ENCODE data around the gene S100A13. TPM values are rescaled to one million over a fixed set of nuclear protein-coding genes. Genes with fewer than 3 reads are reported as not detected.

The S100A13 gene
- polyA plus RNA-seq, 1 experiment = 310 TPM

- Histone ChIP-seq H3K27me3 (ENCODE audit: control insufficient read depth, insufficient read depth, low read length) (no peaks in the 10 kb centered on the region), H3K9me3 (ENCODE audit: control insufficient read depth, insufficient read depth, low read length) (no peaks in the 10 kb centered on the region; the same call in 1 of the 2 replicates), H3K27ac (ENCODE audit: low read depth, low read length) (peak within 1 kb of the TSS; percentile 100), H3K4me3 (ENCODE audit: low read depth, low read length) (peak within 1 kb of the TSS; percentile 95)
- POLR2A ChIA-PET = interaction anchor here (0.6 to 2.0 kb wide), 33 partner anchors 9 to 1701 kb away, joined by 3 to 18 read pairs (median 5); partner anchors contain the start of genes CREB3L4, ILF2, INTS3 and JTB
- peak; percentile 97 for DNase-seq (ENCODE audit: low read depth, low spot score)
- TF ChIP-seq, protein P1, sequence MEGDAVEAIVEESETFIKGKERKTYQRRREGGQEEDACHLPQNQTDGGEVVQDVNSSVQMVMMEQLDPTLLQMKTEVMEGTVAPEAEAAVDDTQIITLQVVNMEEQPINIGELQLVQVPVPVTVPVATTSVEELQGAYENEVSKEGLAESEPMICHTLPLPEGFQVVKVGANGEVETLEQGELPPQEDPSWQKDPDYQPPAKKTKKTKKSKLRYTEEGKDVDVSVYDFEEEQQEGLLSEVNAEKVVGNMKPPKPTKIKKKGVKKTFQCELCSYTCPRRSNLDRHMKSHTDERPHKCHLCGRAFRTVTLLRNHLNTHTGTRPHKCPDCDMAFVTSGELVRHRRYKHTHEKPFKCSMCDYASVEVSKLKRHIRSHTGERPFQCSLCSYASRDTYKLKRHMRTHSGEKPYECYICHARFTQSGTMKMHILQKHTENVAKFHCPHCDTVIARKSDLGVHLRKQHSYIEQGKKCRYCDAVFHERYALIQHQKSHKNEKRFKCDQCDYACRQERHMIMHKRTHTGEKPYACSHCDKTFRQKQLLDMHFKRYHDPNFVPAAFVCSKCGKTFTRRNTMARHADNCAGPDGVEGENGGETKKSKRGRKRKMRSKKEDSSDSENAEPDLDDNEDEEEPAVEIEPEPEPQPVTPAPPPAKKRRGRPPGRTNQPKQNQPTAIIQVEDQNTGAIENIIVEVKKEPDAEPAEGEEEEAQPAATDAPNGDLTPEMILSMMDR (IDR thresholded peaks at IDR 0.05; ENCODE audit: low read depth, low read length) = no peak
- CTCF ChIA-PET = interaction anchor here (0.6 to 2.9 kb wide), 7 partner anchors 44 to 357 kb away, joined by 3 to 16 read pairs (median 5); partner anchors contain the start of gene S100A6
Measured at GRCh38 chr1:153633754-153634665, 6.7 kb upstream of the S100A13 start, which contains the start of gene CHTOP. Gene CHTOP, plus strand, starts transcription at chr1:153634066. Its CDS starts 2,523 bp downstream, at chr1:153636589.

DNA sequence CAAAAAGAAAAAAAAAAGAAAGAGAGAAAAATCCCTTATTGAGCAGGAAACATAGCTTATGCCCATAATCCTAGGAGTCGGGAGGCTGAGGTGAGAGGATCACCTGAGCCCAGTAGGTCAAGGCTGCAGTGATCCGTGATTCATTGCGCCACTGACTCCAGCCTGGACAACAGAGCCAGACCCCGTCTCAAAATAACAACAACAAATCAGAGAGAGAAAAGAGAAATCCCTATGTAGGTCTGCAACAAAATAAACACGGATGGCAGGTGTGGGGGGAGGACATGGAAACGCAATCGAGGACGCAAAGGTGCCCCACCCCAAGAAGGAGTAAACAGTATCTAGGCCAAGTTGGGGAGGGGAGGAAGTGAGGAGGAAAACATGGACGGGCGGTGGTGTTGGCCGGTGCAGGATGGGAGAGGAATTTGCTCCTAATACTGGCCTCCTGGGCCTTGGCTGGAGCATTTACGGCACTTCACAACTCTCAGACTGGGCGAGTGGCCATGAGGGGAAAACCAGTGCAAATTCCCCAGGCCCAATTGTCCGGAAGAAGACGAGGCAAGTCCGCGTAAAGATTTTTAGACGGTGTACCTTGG is 6.0 kb upstream of the S100A13 start:
- H3K27me3 ChIP-seq (ENCODE audit: control insufficient read depth, insufficient read depth, low read length) = no peaks in the 10 kb centered on the region
- DNase-seq (ENCODE audit: low read depth, low spot score) = no peak
- CTCF ChIA-PET = interaction anchor here (0.6 to 2.9 kb wide), 7 partner anchors 19 to 358 kb away, joined by 3 to 16 read pairs (median 5); partner anchors contain the start of gene S100A6
- H3K27ac ChIP-seq (ENCODE audit: low read depth, low read length) = no peak overlapping the region
- TF ChIP-seq, protein P1 (IDR thresholded peaks at IDR 0.05; ENCODE audit: low read depth, low read length) = no peak
- H3K4me3 ChIP-seq (ENCODE audit: low read depth, low read length) = peak overlapping the region; percentile 45
- POLR2A ChIA-PET = interaction anchor here (0.6 to 2.0 kb wide), 23 partner anchors 10 to 357 kb away, joined by 3 to 18 read pairs (median 5); partner anchors contain the start of genes CREB3L4, ILF2, INTS3 and JTB
- H3K9me3 ChIP-seq (ENCODE audit: control insufficient read depth, insufficient read depth, low read length) = no peaks in the 10 kb centered on the region; the same call in 1 of the 2 replicates

DNA sequence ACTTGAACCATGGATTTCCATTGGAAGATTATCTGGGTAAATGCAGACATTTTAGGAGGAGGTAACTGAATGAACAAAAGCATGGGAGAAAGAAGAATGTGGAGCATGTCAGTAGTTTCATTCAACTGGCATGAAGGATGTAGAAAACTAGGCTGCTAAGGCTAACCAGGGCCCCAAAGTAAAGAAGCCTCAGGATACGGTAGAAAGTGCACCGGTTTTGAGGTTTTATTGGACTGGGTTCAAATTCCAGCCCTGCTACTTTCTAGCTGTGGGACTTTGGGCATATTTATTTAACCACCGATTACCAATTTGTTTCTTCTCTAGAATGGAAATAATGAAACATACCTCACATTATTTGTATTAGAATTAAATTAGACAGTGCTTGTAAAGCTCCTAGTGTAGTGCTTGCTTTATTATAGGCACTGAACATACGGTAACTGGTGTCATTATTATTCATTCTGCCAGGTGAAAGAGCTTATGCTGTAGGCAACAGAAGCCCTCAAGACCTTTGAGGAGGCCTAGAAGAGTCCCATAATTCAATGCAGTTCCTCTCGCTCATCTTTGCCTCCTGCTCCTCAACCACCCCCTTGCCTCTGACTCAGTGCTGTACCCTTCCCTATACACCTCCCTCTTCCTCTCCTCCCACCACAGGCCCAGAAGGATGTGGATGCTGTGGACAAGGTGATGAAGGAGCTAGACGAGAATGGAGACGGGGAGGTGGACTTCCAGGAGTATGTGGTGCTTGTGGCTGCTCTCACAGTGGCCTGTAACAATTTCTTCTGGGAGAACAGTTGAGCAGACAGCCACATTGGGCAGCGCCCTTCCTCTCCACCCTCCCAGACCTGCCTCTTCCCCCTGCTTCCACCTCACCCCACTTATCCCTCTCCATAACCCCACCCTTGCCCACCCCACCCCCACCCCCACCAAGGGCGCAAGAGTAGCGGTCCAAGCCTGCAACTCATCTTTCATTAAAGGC is 4.0 kb upstream of the S100A13 start:
- Histone ChIP-seq H3K27me3 (ENCODE audit: control insufficient read depth, insufficient read depth, low read length) (no peaks in the 10 kb centered on the region), H3K9me3 (ENCODE audit: control insufficient read depth, insufficient read depth, low read length) (no peaks in the 10 kb centered on the region; the same call in 1 of the 2 replicates), H3K4me3 (ENCODE audit: low read depth, low read length) (no peak overlapping the region), H3K27ac (ENCODE audit: low read depth, low read length) (no peak overlapping the region)
- ChIA-PET POLR2A (no interaction called here), CTCF (interaction anchor here (0.7 to 1.0 kb wide), 3 partner anchors 63 to 704 kb away, joined by 3 to 4 read pairs (median 3); no protein-coding TSS in a partner anchor)
- no peak for DNase-seq (ENCODE audit: low read depth, low spot score)
- TF ChIP-seq, protein P1 (IDR thresholded peaks at IDR 0.05; ENCODE audit: low read depth, low read length) = no peak

- no peak overlapping the region for H3K27ac ChIP-seq (ENCODE audit: low read depth, low read length)
- no peaks in the 10 kb centered on the region; the same call in 1 of the 2 replicates for H3K9me3 ChIP-seq (ENCODE audit: control insufficient read depth, insufficient read depth, low read length)
- TF ChIP-seq, protein P1 (IDR thresholded peaks at IDR 0.05; ENCODE audit: low read depth, low read length) = no peak
- H3K4me3 ChIP-seq (ENCODE audit: low read depth, low read length) = no peak overlapping the region
- H3K27me3 ChIP-seq (ENCODE audit: control insufficient read depth, insufficient read depth, low read length) = no peaks in the 10 kb centered on the region
- ChIA-PET CTCF (interaction anchor here (1.0 to 2.1 kb wide), 3 partner anchors 59 to 97 kb away, joined by 3 to 10 read pairs (median 3); no protein-coding TSS in a partner anchor), POLR2A (interaction anchor here (0.6 kb wide), 1 partner anchor 15 kb away, joined by 3 read pairs; no protein-coding TSS in a partner anchor)
- no peak for DNase-seq (ENCODE audit: low read depth, low spot score)
Measured at GRCh38 chr1:153630384-153630783, 3.1 kb upstream of the S100A13 start.

Data from AG04450 (cell line).